22Rv1 (cell line): ENCODE results near the gene EMP3.
"Not testable (repeated sequence)": the region's sequence is repeated elsewhere in the genome, so short reads cannot be mapped to it uniquely, and the experiment has no call there.

ENCODE experiments used
- ZFX ChIP-seq: fragments of 450-650 bp; IDR thresholded peaks from 2 replicates; pipeline ENCODE4 v1.6.1; 2017; ENCODE audit warnings: antibody characterized with exemption, borderline replicate concordance
- TF ChIP-seq, protein P1 (sequence below): fragments of 450-650 bp; IDR thresholded peaks from 2 replicates; pipeline ENCODE4 v1.5.1; 2017; ENCODE audit warnings: mild to moderate bottlenecking

DNA sequence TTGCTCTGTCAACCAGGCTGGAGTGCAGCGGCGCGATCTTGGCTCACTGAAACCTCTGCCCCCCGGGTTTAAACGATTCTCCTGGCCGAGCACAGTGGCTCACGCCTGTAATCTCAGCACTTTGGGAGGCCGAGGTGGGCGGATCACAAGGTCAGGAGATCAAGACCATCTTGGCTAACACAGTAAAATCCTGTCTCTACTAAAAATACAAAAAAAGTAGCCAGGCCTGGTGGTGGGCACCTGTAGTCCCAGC, 7.7 kb upstream of the EMP3 start:
- TF ChIP-seq, protein P1, sequence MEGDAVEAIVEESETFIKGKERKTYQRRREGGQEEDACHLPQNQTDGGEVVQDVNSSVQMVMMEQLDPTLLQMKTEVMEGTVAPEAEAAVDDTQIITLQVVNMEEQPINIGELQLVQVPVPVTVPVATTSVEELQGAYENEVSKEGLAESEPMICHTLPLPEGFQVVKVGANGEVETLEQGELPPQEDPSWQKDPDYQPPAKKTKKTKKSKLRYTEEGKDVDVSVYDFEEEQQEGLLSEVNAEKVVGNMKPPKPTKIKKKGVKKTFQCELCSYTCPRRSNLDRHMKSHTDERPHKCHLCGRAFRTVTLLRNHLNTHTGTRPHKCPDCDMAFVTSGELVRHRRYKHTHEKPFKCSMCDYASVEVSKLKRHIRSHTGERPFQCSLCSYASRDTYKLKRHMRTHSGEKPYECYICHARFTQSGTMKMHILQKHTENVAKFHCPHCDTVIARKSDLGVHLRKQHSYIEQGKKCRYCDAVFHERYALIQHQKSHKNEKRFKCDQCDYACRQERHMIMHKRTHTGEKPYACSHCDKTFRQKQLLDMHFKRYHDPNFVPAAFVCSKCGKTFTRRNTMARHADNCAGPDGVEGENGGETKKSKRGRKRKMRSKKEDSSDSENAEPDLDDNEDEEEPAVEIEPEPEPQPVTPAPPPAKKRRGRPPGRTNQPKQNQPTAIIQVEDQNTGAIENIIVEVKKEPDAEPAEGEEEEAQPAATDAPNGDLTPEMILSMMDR: not testable (repeated sequence)
- TF ChIP-seq ZFX: not testable (repeated sequence)
